Mammary epithelial cell (primary cell): ENCODE measurements around the gene MYO5A.

Experiments
- CTCF ChIP-seq, 2 donors: IDR thresholded peaks in 1 of 2; conservative IDR thresholded peaks in 1 of 2; 2 replicates each; pipeline ENCODE4 v1.5.1; 2011 to 2012; ENCODE audit warnings: inconsistent platforms in 2 of 2, low read length in 2 of 2, mild to moderate bottlenecking in 2 of 2, control low read depth in 1 of 2, low read depth in 1 of 2; ENCODE audit not compliant: insufficient read depth in 1 of 2; ENCODE audit errors: extremely low read depth in 1 of 2
- EZH2 ChIP-seq: IDR thresholded peaks from 2 replicates; pipeline ENCODE4 v1.6.1; 2012; ENCODE audit warnings: low read length, inconsistent platforms, borderline replicate concordance

- TF ChIP-seq CTCF (conservative IDR thresholded peaks at IDR 0.05 in 1 of 2, IDR thresholded peaks at IDR 0.05 in 1 of 2; ENCODE audit: extremely low read depth in 1 of 2, insufficient read depth in 1 of 2, low read depth in 1 of 2, low read length in 2 of 2) (no peak), EZH2 (no peak)
These were observed 111.2 kb downstream of the MYO5A start for GRCh38 chr15:52417521-52417920.
